NCI-H446 (cell line): ENCODE data around the gene SNF8.
"Not testable (repeated sequence)": the region's sequence is repeated elsewhere in the genome, so short reads cannot be mapped to it uniquely, and the experiment has no call there.

Source experiments
- DNase-seq, 2 experiments: peaks; one replicate each; lab custom pipeline; 2025; lab: John Stamatoyannopoulos, UW

Gene SNF8, protein sequence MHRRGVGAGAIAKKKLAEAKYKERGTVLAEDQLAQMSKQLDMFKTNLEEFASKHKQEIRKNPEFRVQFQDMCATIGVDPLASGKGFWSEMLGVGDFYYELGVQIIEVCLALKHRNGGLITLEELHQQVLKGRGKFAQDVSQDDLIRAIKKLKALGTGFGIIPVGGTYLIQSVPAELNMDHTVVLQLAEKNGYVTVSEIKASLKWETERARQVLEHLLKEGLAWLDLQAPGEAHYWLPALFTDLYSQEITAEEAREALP

GRCh38 chr17:48944515-48945260 is at the start of gene SNF8:
SNF8 (minus strand) TSS chr17:48944842; CDS start chr17:48944734, 108 bp downstream.
- DNase-seq, result peak; percentile 78 to 89

GRCh38 chr17:48993951-48994350 is 49.3 kb upstream of the SNF8 start:
- no peak for DNase-seq

DNA sequence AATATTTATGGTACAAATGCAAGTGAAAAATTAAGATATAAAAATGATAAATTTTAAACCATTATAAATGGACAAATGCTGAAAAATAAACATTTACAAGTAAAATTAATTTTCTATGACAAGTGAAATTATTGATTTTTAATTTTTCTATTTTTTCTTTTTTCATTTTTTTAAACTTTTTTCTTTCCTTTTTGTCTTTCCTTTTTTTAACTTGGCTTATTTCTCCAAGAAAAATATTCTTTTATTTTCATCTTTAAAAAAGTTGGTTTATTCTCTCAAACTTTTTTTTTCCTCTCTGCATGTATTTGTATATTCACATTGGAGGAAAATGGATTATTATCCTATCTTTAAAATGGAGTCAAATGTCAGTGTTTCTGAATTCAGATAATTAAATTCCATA is 48.7 kb upstream of the SNF8 start:
- no peak for DNase-seq

DNA sequence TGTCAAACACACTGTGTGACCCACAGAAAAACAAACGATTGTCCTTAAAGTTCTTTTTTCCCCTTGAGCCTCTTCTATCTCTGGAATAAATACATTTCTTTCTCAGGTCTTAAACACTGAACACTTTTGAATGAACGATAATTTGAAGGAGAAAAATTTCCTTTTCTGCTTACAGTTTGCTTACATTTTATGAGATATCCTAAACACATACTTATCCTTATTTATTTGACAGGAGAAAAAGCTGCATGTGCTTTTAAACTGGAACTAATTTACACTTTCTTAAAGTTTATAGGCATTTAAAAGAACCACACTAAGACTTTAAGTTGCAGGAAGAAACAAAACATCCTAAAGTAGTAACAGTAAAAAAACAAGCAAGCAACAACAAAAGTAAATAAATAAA is 47.8 kb upstream of the SNF8 start:
- no peak for DNase-seq

DNA sequence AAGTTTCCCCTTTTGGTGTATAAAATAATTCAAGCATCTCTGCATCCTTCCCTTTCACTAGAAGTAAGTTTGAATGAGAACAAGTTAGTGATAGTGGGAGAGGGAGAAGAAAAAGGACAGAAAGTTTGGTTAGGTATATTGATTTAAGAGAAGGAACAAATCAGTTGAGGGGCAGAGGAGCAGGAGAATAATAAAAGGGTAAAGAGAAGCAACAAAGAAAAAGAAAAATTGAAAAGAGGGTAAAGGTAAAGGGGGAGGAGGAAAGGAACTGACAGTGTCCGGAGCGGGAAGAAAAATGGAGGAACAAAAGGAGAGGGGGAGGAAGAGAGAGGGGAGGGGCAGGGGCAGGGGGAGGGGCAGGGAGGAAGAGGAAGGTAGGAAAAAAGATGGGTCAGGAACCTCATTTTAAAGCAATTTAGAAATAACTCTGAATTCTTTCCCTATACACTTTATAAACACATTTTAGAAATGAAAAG is 46.3 kb upstream of the SNF8 start:
- DNase-seq, result no peak

DNA sequence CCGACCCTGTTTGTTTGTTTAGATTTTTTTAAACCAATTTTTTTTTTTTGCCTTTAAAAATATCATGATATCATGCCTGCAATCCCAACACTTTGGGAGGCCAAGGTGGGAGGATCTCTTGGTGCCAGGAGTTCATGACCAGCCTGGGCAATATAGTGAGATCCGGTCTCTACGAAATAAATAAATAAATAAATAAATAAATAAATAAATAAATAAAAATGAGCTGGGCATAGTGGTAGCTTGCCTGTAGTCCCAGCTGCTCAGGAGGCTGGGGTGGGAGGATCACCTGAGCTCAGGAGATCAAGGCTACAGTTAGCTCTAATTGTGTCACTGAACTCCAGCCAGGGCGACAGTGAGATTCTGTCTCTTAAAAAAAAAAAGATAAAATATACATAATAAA is 44.5 kb upstream of the SNF8 start:
- DNase-seq, result no peak

GRCh38 chr17:48985436-48986245 is 41.0 kb upstream of the SNF8 start:
- DNase-seq, result no peak

GRCh38 chr17:48981927-48982539 is 37.4 kb upstream of the SNF8 start:
- no peak for DNase-seq

- no peak for DNase-seq
These were observed 29.2 kb upstream of the SNF8 start for GRCh38 chr17:48973806-48974205.

DNA sequence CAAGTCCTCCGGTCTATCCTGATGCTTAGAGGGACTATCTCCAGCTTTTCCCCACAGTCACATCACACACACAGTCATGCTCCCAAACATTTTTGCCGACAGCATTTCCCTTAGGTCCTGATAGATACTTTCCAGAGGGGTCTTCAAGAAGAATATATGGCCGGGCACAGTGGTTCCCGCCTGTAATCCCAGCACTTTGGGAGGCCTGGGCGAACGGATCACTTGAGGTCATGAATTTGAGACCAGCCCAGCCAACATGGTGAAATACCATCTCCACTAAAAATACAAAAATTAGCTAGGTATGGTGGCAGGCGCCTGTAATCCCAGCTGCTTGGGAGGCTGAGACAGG is 28.1 kb upstream of the SNF8 start:
- DNase-seq, result no peak

GRCh38 chr17:48970865-48971687 is 26.4 kb upstream of the SNF8 start:
- DNase-seq, result no peak

DNA sequence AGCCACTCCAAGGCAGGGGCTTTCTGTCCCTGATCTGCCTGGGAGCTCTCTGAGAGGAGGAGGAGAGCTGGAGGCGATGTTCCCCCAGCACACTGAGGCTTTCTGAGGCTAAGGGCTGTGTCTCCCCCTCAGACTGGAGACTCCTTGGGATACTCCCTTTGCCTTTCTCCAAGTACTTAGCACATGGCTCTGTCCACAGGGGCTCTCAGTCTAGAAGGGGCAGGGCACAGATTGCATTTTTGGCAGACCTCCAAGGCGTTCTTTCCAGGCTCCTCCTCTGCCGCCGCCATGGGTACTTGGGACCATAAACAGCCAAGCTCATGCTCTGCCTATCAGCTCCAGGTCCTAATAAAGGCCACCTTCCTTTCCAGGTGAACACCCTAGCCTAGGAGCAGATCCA is 25.6 kb upstream of the SNF8 start:
- DNase-seq, result peak in 1 of 2 experiments; percentile 67

GRCh38 chr17:48961516-48962233 is 17.0 kb upstream of the SNF8 start:
- no peak for DNase-seq

- DNase-seq, result no peak
These were observed 16.3 kb upstream of the SNF8 start for GRCh38 chr17:48960834-48961515.

DNA sequence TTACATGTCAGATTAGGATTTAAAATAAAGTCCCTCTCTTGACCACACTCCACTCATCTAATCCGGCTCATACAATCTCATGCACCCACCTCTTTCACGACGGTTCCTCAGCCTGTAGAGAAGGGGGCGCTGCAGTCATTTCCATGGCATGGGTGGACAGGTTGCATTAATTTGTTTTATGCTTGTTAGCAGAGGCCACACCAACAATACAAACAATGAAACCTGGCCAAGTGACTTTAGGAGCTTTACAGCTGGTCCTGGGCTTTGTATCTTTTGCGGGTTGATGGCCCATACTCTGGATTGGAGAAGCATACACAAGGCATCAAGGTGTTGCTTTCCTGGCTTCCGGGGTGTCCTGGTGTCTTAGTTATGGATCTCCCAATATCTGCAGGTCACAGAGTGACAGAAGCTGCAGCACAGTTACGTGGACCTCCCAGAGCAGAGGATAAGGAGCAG is 9.7 kb upstream of the SNF8 start:
- DNase-seq, result no peak

DNA sequence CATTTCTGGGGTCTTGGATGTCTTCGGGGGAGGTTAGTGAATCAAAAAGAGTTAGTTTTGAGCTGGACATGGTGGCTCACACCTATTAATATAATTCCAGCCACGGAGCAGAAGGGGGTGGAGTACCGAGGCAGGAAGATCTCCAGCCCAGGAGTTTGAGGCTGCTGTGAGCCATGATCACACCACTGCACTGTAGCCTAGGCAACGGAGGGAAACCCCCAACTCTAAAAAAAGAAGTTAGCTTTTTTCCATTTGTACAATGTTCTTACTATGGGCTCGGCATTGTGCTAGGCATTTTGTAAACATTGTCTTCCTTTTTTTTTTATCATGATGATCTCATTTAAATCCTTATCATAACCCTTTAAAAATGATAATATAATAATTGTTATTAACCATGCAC is 8.3 kb upstream of the SNF8 start:
- no peak for DNase-seq

DNA sequence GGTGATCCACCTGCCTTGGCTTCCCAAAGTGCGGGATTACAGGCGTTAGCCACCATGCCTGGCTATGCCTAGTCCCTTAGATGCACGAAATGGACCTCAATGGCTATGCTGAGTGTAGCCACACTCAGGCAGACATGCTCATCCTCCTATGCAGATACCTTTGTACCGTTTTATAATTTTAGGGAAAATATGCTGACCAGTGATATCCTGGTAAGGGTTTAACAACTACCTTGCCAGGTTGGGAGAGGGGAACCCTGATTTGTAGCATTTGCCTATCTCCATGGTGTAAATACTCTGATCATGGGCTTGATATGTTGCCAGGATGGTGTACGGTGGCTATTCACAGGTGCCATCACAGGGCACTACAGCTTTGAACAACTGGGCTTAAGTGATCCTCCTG is 6.9 kb upstream of the SNF8 start:
- no peak for DNase-seq

DNA sequence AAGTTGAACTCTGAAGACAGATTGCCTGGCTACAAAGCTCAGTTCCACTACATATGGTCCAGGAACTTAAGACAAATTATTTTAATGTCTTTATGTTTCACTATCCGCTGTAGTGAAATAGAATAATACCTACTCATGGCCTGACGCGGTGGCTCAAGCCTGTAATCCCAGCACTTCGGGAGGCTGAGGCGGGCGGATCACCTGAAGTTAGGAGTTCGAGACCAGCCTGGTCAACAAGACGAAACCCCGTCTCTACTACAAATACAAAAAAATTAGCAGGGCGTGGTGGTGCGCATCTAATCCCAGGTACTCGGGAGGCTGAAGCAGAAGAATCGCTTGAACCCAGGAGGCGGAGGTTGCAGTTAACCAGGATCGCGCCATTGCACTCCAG is 614 bp upstream of the SNF8 start:
- DNase-seq, result not testable (repeated sequence)

GRCh38 chr17:48933035-48933434 is 11.6 kb downstream of the SNF8 start:
- DNase-seq, result no peak

GRCh38 chr17:48930435-48930873 is 14.2 kb downstream of the SNF8 start:
- no peak for DNase-seq
